Measurements from ENCODE around the gene RALGAPA2. TPM values are rescaled to one million over a fixed set of nuclear protein-coding genes. Genes with fewer than 3 reads are reported as not detected.

RALGAPA2 gene
- total RNA-seq, 1 experiment from 2014 or later: 10.8 TPM

GRCh38 chr20:20731000-20731944 lies 18.8 kb upstream of the RALGAPA2 start (continued):
- TF ChIP-seq CBX3 (IDR thresholded peaks at IDR 0.05; ENCODE audit: low read depth): no peak
- no peak for TF ChIP-seq EZH2 (IDR thresholded peaks at IDR 0.05)
- TF ChIP-seq EGR1 (IDR thresholded peaks at IDR 0.05; ENCODE audit: low read depth): no peak
- TF ChIP-seq ZBTB33 (IDR thresholded peaks at IDR 0.05; ENCODE audit: extremely low read depth, insufficient replicate concordance, low read length): no peak
- no peak for TF ChIP-seq POLR2A (IDR thresholded peaks at IDR 0.05; ENCODE audit: borderline replicate concordance, extremely low read depth, insufficient read depth, insufficient read length)
- no peak for TF ChIP-seq EZH2phosphoT487 (IDR thresholded peaks at IDR 0.05; ENCODE audit: borderline replicate concordance)
- TF ChIP-seq MAX (IDR thresholded peaks at IDR 0.05): no peak
- TF ChIP-seq CEBPB (IDR thresholded peaks at IDR 0.05; ENCODE audit: low read depth): no peak

- Histone ChIP-seq H3K79me2 (ENCODE audit: insufficient read depth, low read length) (no peaks in the 10 kb centered on the region), H3K27me3 (ENCODE audit: insufficient read depth, low read length) (no peaks in the 10 kb centered on the region; the same call in 1 of the 2 replicates), H3K36me3 (ENCODE audit: control insufficient read depth in 1 of 2, insufficient read depth in 2 of 2, low read length in 2 of 2) (no peaks in the 10 kb centered on the region), H2AFZ (ENCODE audit: low read depth, low read length, poor library complexity, severe bottlenecking) (no peak overlapping the region), H3K9me3 (ENCODE audit: control insufficient read depth in 1 of 2, insufficient read depth in 1 of 2, low read depth in 1 of 2, low read length in 2 of 2) (no peaks in the 10 kb centered on the region), H3K4me1 (ENCODE audit: control insufficient read depth in 1 of 2, insufficient read depth in 2 of 2, low read length in 2 of 2) (no peaks in the 10 kb centered on the region), H3K9ac (ENCODE audit: low read length) (no peak overlapping the region), H3K27ac (ENCODE audit: low read depth, low read length) (no peak overlapping the region), H3K4me2 (ENCODE audit: low read length) (no peak overlapping the region), H3K4me3 (replicated peaks in 1 of 2; ENCODE audit: low read depth in 1 of 2, low read length in 2 of 2) (no peak overlapping the region), H4K20me1 (ENCODE audit: insufficient read depth) (no peaks in the 10 kb centered on the region), H3K9me2 (ENCODE audit: insufficient read depth) (no peaks in the 10 kb centered on the region)
- intact Hi-C loops (cut with micrococcal nuclease): no loop called here
- ChIA-PET POLR2A (no interaction called here), RAD21 (ENCODE audit: low non-redundant PET in 1 of 2, low total read pairs in 2 of 2, uncharacterized antibody in 2 of 2, unreplicated experiment in 2 of 2) (interaction anchor here in 1 of 2 experiments (0.7 kb wide), 1 partner anchor 97 kb away, joined by 3 read pairs; no protein-coding TSS in a partner anchor), CTCF (no interaction called here)
- ATAC-seq (no peak), DNase-seq (ENCODE audit: low read depth, low spot score) (no peak)
- BruUV-seq (replicated peaks): no TSS peak
- TF ChIP-seq SRF (IDR thresholded peaks at IDR 0.05; ENCODE audit: low read depth): no peak
- no peak for TF ChIP-seq EGR1 (IDR thresholded peaks at IDR 0.05; ENCODE audit: low read depth)
- no peak for TF ChIP-seq EZH2phosphoT487 (IDR thresholded peaks at IDR 0.05; ENCODE audit: borderline replicate concordance)
- TF ChIP-seq CEBPB (IDR thresholded peaks at IDR 0.05; ENCODE audit: low read depth): no peak
- no peak for TF ChIP-seq REST (IDR thresholded peaks at IDR 0.05; ENCODE audit: low read depth)
- no peak for TF ChIP-seq YY1 (IDR thresholded peaks at IDR 0.05; ENCODE audit: extremely low read depth, insufficient replicate concordance, low read depth, low read length)
- TF ChIP-seq ZBTB33 (IDR thresholded peaks at IDR 0.05; ENCODE audit: extremely low read depth, insufficient replicate concordance, low read length): no peak
- no peak for TF ChIP-seq RAD21 (IDR thresholded peaks at IDR 0.05; ENCODE audit: low read depth)
- no peak for TF ChIP-seq CBX3 (IDR thresholded peaks at IDR 0.05; ENCODE audit: low read depth)
- TF ChIP-seq POLR2A (IDR thresholded peaks at IDR 0.05; ENCODE audit: borderline replicate concordance, extremely low read depth, insufficient read depth, insufficient read length): no peak
- no peak for TF ChIP-seq SIN3A (IDR thresholded peaks at IDR 0.05; ENCODE audit: low read depth)
- TF ChIP-seq MAX (IDR thresholded peaks at IDR 0.05): no peak
- TF ChIP-seq FOSL1 (IDR thresholded peaks at IDR 0.05; ENCODE audit: low read depth): no peak
Observed at GRCh38 chr20:20729563-20729962, 17.1 kb upstream of the RALGAPA2 start.

Data from HCT116 (cell line).